HepG2 (cell line): ENCODE data around the gene GNAI2. TPM values are rescaled to one million over a fixed set of nuclear protein-coding genes. Genes with fewer than 3 reads are reported as not detected.

Source experiments
- ZNF605 ChIP-seq: sonication (generic); formaldehyde crosslinking; IDR thresholded peaks from 2 replicates; pipeline ENCODE4 v1.8.0; 2022; ENCODE audit warnings: mild to moderate bottlenecking, missing genetic modification reagents
- polyA plus RNA-seq, 8 experiments: library from polyadenylated mRNA; depleted of rRNA in 3 of 8; stranded (reverse) in 7 of 8; unstranded in 1 of 8; fragments of >200 nt; fragmentation: Illumina TruSeq in 4 of 8; extraction: Trizol in 4 of 8; gene quantifications; 2 replicates each; pipeline versions ENCODE4 v1.2.1 to v1.2.3, GENCODE V29; 2011 to 2016; ENCODE audit warnings: low read depth in 4 of 8, missing spikeins in 1 of 8, mixed read lengths in 1 of 8; ENCODE audit not compliant: insufficient read depth in 1 of 8
- total RNA-seq, 5 experiments: library from RNA; depleted of rRNA; stranded (reverse); fragments of >200 nt; fragmentation: Illumina TruSeq; extraction: Trizol; gene quantifications; 2 replicates each; pipeline ENCODE4 v1.2.3, GENCODE V29; 2016; ENCODE audit warnings: low read depth in 1 of 5
- TF ChIP-seq, protein P1 (sequence below): sonication (generic); formaldehyde crosslinking; IDR thresholded peaks from 2 replicates; pipeline ENCODE4 v1.8.1; 2023; ENCODE audit warnings: mild to moderate bottlenecking, missing genetic modification reagents
- TF ChIP-seq, protein P2 (sequence below): sonication (generic); formaldehyde crosslinking; IDR thresholded peaks from 2 replicates; pipeline ENCODE4 v1.5.1; 2020; ENCODE audit warnings: mild to moderate bottlenecking, missing genetic modification reagents, borderline replicate concordance

GNAI2 gene
- total and polyA plus RNA-seq, 2 of the 13 experiments (the other 11 are each of a cell fraction or from before 2014, with no cell fraction given): 51.1 to 66.2 TPM

DNA sequence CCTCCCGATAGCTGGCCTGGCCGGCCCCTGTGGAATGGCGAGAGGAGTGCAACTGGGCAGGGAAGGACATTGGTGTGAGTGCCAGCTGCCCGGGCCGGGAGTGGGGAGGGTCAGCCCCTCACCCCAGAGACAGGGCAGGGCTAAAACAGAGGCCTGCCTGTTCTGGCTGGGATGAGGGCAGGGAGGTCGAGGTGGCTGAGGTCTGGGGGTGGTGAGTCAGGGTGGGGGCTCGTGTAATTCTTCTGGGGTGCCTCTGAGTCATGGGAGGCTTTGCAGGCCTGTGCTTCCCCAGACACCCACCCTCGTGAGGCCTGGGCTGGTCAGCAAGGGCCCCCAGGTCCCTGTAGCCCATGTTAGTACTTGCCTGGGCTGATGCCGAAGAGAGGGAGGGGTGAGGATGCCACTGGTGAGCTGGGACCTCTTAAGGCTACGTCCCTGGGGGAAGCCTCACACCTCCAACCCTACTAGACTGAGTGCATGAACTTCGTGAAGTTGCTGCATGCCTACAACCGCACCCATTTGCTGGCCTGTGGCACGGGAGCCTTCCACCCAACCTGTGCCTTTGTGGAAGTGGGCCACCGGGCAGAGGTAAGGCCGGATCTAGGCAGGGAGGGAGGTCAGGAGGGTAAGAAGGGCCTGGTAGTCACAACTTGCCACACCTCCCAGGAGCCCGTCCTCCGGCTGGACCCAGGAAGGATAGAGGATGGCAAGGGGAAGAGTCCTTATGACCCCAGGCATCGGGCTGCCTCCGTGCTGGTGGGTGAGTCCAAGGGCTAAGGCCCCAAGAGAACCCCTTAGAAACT is 34.6 kb downstream of the GNAI2 start (continued):
- TF ChIP-seq, protein P1, sequence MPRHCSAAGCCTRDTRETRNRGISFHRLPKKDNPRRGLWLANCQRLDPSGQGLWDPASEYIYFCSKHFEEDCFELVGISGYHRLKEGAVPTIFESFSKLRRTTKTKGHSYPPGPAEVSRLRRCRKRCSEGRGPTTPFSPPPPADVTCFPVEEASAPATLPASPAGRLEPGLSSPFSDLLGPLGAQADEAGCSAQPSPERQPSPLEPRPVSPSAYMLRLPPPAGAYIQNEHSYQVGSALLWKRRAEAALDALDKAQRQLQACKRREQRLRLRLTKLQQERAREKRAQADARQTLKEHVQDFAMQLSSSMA (CRISPR knock-in tag): peak; percentile 69; the same call in 1 of the 2 replicates
- TF ChIP-seq ZNF605 (CRISPR knock-in tag): peak; percentile 65; the same call in 1 of the 2 replicates
- TF ChIP-seq, protein P2, sequence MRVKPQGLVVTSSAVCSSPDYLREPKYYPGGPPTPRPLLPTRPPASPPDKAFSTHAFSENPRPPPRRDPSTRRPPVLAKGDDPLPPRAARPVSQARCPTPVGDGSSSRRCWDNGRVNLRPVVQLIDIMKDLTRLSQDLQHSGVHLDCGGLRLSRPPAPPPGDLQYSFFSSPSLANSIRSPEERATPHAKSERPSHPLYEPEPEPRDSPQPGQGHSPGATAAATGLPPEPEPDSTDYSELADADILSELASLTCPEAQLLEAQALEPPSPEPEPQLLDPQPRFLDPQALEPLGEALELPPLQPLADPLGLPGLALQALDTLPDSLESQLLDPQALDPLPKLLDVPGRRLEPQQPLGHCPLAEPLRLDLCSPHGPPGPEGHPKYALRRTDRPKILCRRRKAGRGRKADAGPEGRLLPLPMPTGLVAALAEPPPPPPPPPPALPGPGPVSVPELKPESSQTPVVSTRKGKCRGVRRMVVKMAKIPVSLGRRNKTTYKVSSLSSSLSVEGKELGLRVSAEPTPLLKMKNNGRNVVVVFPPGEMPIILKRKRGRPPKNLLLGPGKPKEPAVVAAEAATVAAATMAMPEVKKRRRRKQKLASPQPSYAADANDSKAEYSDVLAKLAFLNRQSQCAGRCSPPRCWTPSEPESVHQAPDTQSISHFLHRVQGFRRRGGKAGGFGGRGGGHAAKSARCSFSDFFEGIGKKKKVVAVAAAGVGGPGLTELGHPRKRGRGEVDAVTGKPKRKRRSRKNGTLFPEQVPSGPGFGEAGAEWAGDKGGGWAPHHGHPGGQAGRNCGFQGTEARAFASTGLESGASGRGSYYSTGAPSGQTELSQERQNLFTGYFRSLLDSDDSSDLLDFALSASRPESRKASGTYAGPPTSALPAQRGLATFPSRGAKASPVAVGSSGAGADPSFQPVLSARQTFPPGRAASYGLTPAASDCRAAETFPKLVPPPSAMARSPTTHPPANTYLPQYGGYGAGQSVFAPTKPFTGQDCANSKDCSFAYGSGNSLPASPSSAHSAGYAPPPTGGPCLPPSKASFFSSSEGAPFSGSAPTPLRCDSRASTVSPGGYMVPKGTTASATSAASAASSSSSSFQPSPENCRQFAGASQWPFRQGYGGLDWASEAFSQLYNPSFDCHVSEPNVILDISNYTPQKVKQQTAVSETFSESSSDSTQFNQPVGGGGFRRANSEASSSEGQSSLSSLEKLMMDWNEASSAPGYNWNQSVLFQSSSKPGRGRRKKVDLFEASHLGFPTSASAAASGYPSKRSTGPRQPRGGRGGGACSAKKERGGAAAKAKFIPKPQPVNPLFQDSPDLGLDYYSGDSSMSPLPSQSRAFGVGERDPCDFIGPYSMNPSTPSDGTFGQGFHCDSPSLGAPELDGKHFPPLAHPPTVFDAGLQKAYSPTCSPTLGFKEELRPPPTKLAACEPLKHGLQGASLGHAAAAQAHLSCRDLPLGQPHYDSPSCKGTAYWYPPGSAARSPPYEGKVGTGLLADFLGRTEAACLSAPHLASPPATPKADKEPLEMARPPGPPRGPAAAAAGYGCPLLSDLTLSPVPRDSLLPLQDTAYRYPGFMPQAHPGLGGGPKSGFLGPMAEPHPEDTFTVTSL (CRISPR knock-in tag): no peak
